HEK293 (cell line): ENCODE results near the gene BRCC3.
A peak's percentile ranks its signal among the peaks of the same experiment; 100 is the strongest.

Experiments
- CTCF ChIA-PET: fragments of 350-600 bp; formaldehyde crosslinking; extraction: SDS; loops from one replicate; lab custom pipeline; 2021; ENCODE audit warnings: antibody characterized with exemption; lab: Yijun Ruan, JAX
- POLR2A ChIA-PET: fragments of 300-600 bp; formaldehyde crosslinking; extraction: SDS; loops from one replicate; lab custom pipeline; 2020; ENCODE audit warnings: antibody characterized with exemption, inconsistent platforms; lab: Yijun Ruan, JAX
- H3K27ac ChIP-seq: fragments of 200-500 bp; sonication (Bioruptor generic); 2 replicates; pipeline ENCODE4 v1.5.1; 2014; ENCODE audit warnings: low read depth, low read length, control low read depth, inconsistent platforms; ENCODE audit errors: extremely low read depth
- H3K36me3 ChIP-seq, 2 experiments: fragments of 200-500 bp in 1 of 2; sonication (Bioruptor generic) in 1 of 2; 1 replicate in 1 of 2; 2 replicates in 1 of 2; pipeline ENCODE4 v1.5.1; 2014 to 2017; ENCODE audit warnings: inconsistent platforms in 2 of 2, low read length in 2 of 2; ENCODE audit not compliant: control insufficient read depth in 2 of 2, insufficient read depth in 1 of 2
- H3K4me1 ChIP-seq: fragments of 200-500 bp; sonication (Bioruptor generic); 2 replicates; pipeline ENCODE4 v1.5.1; 2014; ENCODE audit warnings: mild to moderate bottlenecking, low read length, inconsistent platforms; ENCODE audit not compliant: control insufficient read depth, insufficient read depth
- H3K4me3 ChIP-seq: 2 replicates; pipeline ENCODE4 v1.5.1; 2011; ENCODE audit warnings: low read depth, mild to moderate bottlenecking, control low read depth, low read length, moderate library complexity
- H3K9me3 ChIP-seq: fragments of 200-500 bp; sonication (Bioruptor generic); 2 replicates; pipeline ENCODE4 v1.5.1; 2014; ENCODE audit warnings: low read depth, low read length, inconsistent platforms; ENCODE audit not compliant: control insufficient read depth, insufficient read depth
- CTCF ChIP-seq: fragments of 450-650 bp; formaldehyde crosslinking; IDR thresholded peaks from 2 replicates; pipeline ENCODE4 v1.5.1; 2016; ENCODE audit warnings: missing biosample characterization, missing genetic modification characterization
- HOXC10 ChIP-seq: sonication (generic); formaldehyde crosslinking; IDR thresholded peaks from 2 replicates; pipeline ENCODE4 v1.8.1; 2023; ENCODE audit warnings: mild to moderate bottlenecking, missing genetic modification reagents
- INSM2 ChIP-seq: fragments of 450-650 bp; formaldehyde crosslinking; IDR thresholded peaks from 2 replicates; pipeline ENCODE4 v1.5.1; 2016; ENCODE audit warnings: missing biosample characterization, missing genetic modification characterization
- SCRT1 ChIP-seq: fragments of 450-650 bp; formaldehyde crosslinking; IDR thresholded peaks from 2 replicates; pipeline ENCODE4 v1.5.1; 2016; ENCODE audit warnings: missing biosample characterization, missing genetic modification characterization, borderline replicate concordance
- TCF7L2 ChIP-seq: IDR thresholded peaks from 2 replicates; pipeline ENCODE4 v1.6.1; 2011; ENCODE audit warnings: low read depth, mild to moderate bottlenecking, inconsistent platforms, low read length, moderate library complexity, borderline replicate concordance
- ZBTB21 ChIP-seq: fragments of 450-650 bp; formaldehyde crosslinking; IDR thresholded peaks from 2 replicates; pipeline ENCODE4 v1.5.1; 2017; ENCODE audit warnings: missing biosample characterization, missing genetic modification characterization
- ZBTB26 ChIP-seq: fragments of 450-650 bp; formaldehyde crosslinking; optimal IDR thresholded peaks from 2 replicates; pipeline ENCODE3; 2016; ENCODE audit warnings: missing biosample characterization, mild to moderate bottlenecking, missing genetic modification characterization
- ZEB2 ChIP-seq: fragments of 450-650 bp; formaldehyde crosslinking; IDR thresholded peaks from 2 replicates; pipeline ENCODE4 v1.5.1; 2016; ENCODE audit warnings: missing biosample characterization, missing genetic modification characterization
- ZNF10 ChIP-seq: fragments of 450-650 bp; formaldehyde crosslinking; IDR thresholded peaks from 2 replicates; pipeline ENCODE4 v1.5.1; 2017; ENCODE audit warnings: missing biosample characterization, missing genetic modification characterization
- ZNF133 ChIP-seq: fragments of 450-650 bp; formaldehyde crosslinking; IDR thresholded peaks from 2 replicates; pipeline ENCODE4 v1.5.1; 2016; ENCODE audit warnings: missing biosample characterization, missing genetic modification characterization
- ZNF140 ChIP-seq: fragments of 450-650 bp; formaldehyde crosslinking; IDR thresholded peaks from 2 replicates; pipeline ENCODE4 v1.5.1; 2016; ENCODE audit warnings: missing biosample characterization, missing genetic modification characterization
- ZNF2 ChIP-seq: fragments of 450-650 bp; formaldehyde crosslinking; IDR thresholded peaks from 2 replicates; pipeline ENCODE4 v1.5.1; 2016; ENCODE audit warnings: missing biosample characterization, missing genetic modification characterization
- ZNF202 ChIP-seq: fragments of 450-650 bp; formaldehyde crosslinking; IDR thresholded peaks from 2 replicates; pipeline ENCODE4 v1.5.1; 2016; ENCODE audit warnings: missing biosample characterization, missing genetic modification characterization, borderline replicate concordance
- ZNF335 ChIP-seq: fragments of 450-650 bp; formaldehyde crosslinking; conservative IDR thresholded peaks from 2 replicates; pipeline ENCODE4 v1.5.1; 2016; ENCODE audit warnings: missing biosample characterization, missing genetic modification characterization
- ZNF404 ChIP-seq: fragments of 450-650 bp; formaldehyde crosslinking; IDR thresholded peaks from 2 replicates; pipeline ENCODE4 v1.5.1; 2017; ENCODE audit warnings: missing biosample characterization, missing genetic modification characterization
- ZNF518A ChIP-seq: fragments of 450-650 bp; formaldehyde crosslinking; conservative IDR thresholded peaks from 2 replicates; pipeline ENCODE4 v1.5.1; 2016; ENCODE audit warnings: low read depth, missing biosample characterization, missing genetic modification characterization
- ZNF529 ChIP-seq: fragments of 450-650 bp; formaldehyde crosslinking; IDR thresholded peaks from 2 replicates; pipeline ENCODE4 v1.5.1; 2017; ENCODE audit warnings: missing genetic modification characterization, missing biosample characterization; ENCODE audit not compliant: insufficient replicate concordance
- ZNF548 ChIP-seq: fragments of 450-650 bp; formaldehyde crosslinking; IDR thresholded peaks from 2 replicates; pipeline ENCODE4 v1.5.1; 2016; ENCODE audit warnings: missing biosample characterization, missing genetic modification characterization
- ZNF558 ChIP-seq: fragments of 450-650 bp; formaldehyde crosslinking; IDR thresholded peaks from 2 replicates; pipeline ENCODE4 v1.5.1; 2016; ENCODE audit warnings: missing biosample characterization, missing genetic modification characterization
- ZNF585B ChIP-seq: fragments of 450-650 bp; formaldehyde crosslinking; IDR thresholded peaks from 2 replicates; pipeline ENCODE4 v1.5.1; 2016; ENCODE audit warnings: missing biosample characterization, missing genetic modification characterization
- ZNF654 ChIP-seq: fragments of 450-650 bp; formaldehyde crosslinking; IDR thresholded peaks from 2 replicates; pipeline ENCODE4 v1.5.1; 2016; ENCODE audit warnings: low read depth, missing biosample characterization, missing genetic modification characterization
- ZNF707 ChIP-seq: fragments of 450-650 bp; formaldehyde crosslinking; IDR thresholded peaks from 2 replicates; pipeline ENCODE4 v1.5.1; 2016; ENCODE audit warnings: missing biosample characterization, missing genetic modification characterization
- ZNF776 ChIP-seq: fragments of 450-650 bp; formaldehyde crosslinking; IDR thresholded peaks from 2 replicates; pipeline ENCODE4 v1.5.0; 2017; ENCODE audit warnings: missing biosample characterization, missing genetic modification characterization, borderline replicate concordance

Gene BRCC3

GRCh38 chrX:155071694-155072280 is 479 bp downstream of the BRCC3 start (continued):
- TF ChIP-seq ZEB2 (tag by site-specific recombination): 0 out of 2 replicates have a peak, but pooled peaks have one; percentile 11
- TF ChIP-seq SCRT1 (tag by site-specific recombination): no peak
- TF ChIP-seq ZNF518A (tag by site-specific recombination): no peak
- peak; percentile 38 for TF ChIP-seq ZNF335
- 0 out of 2 replicates have a peak, but pooled peaks have one; percentile 8 for TF ChIP-seq ZNF558 (tag by site-specific recombination)

- ChIA-PET POLR2A (no interaction called here), CTCF (interaction anchor here (0.6 to 2.5 kb wide), 17 partner anchors 8 to 302 kb away, joined by 3 to 16 read pairs (median 5); no protein-coding TSS in a partner anchor)
- no peak overlapping the region for H3K4me3 ChIP-seq
- TF ChIP-seq CTCF (peak; percentile 46), HOXC10 (CRISPR knock-in tag) (no peak), ZBTB21 (tag by site-specific recombination) (no peak), INSM2 (tag by site-specific recombination) (no peak), ZNF548 (tag by site-specific recombination) (no peak), ZNF202 (tag by site-specific recombination) (no peak), ZNF776 (no peak), ZNF654 (tag by site-specific recombination) (peak; percentile 57), ZNF404 (tag by site-specific recombination) (no peak), ZNF10 (tag by site-specific recombination) (no peak), ZNF133 (tag by site-specific recombination) (no peak), ZNF707 (no peak), ZNF2 (tag by site-specific recombination) (peak; percentile 65; the same call in 1 of the 2 replicates), ZBTB26 (tag by site-specific recombination) (no peak), TCF7L2 (no peak), ZNF140 (tag by site-specific recombination) (no peak), ZNF585B (no peak), ZNF529 (no peak)
Measured at GRCh38 chrX:155086202-155086840, 15.0 kb downstream of the BRCC3 start.

More at GRCh38 chrX:155086202-155086840, 15.0 kb downstream of the BRCC3 start:
- Histone ChIP-seq H3K27ac (no peak overlapping the region), H3K9me3 (no peaks in the 10 kb centered on the region), H3K4me1 (no peaks in the 10 kb centered on the region), H3K36me3 (peaks cover 12 to 37% of the 10 kb centered on the region in 2 experiments)
